Lower leg skin (tissue), 4 donors: ENCODE measurements around the gene BCO2. TPM values are rescaled to one million over a fixed set of nuclear protein-coding genes. Genes with fewer than 3 reads are reported as not detected.
"Not testable (repeated sequence)": the region's sequence is repeated elsewhere in the genome, so short reads cannot be mapped to it uniquely, and the experiment has no call there.

Experiments used
- DNase-seq, 2 donors: peaks; one replicate each; pipeline ENCODE4 v3.0.0-alpha.2; 2019; ENCODE audit warnings: low spot score in 2 of 2
- H3K4me3 ChIP-seq: fragments of 200-600 bp; sonication (generic); 2 replicates; pipeline ENCODE4 v1.5.1; 2017; ENCODE audit warnings: mild to moderate bottlenecking, low read depth; ENCODE audit not compliant: poor library complexity, severe bottlenecking
- CTCF ChIP-seq, 3 donors: fragments of 450-650 bp; IDR thresholded peaks; one replicate each; pipeline ENCODE4 v1.5.1; 2016; ENCODE audit warnings: antibody characterized with exemption in 3 of 3, mild to moderate bottlenecking in 3 of 3, moderate library complexity in 2 of 3
- POLR2A ChIP-seq, 2 donors: fragments of 450-650 bp; IDR thresholded peaks; one replicate each; pipeline ENCODE4 v1.6.1; 2016 to 2017; ENCODE audit warnings: antibody characterized with exemption in 2 of 2, mild to moderate bottlenecking in 1 of 2, moderate library complexity in 1 of 2
- WGBS, 2 donors: methylation state at CpG; one replicate each; pipeline ENCODE4 v1.1.5; 2018; 5-methylcytosine and 5-hydroxymethylcytosine counted together
- intact Hi-C: fragments of 100-400 bp; cut with DNase I; formaldehyde crosslinking; loops from one replicate; pipeline ENCODE4 v1.15.0; 2023; ENCODE audit warnings: low total_unique reads
- total RNA-seq, 4 donors: library from RNA; depleted of rRNA; stranded (reverse); fragments of >200 nt; gene quantifications; one replicate each; pipeline ENCODE4 v1.1.0, GENCODE V29; 2016

The BCO2 gene
- total RNA-seq, 4 donors from 2014 or later = 0.98 to 5.7 (median 3.7) TPM

DNA sequence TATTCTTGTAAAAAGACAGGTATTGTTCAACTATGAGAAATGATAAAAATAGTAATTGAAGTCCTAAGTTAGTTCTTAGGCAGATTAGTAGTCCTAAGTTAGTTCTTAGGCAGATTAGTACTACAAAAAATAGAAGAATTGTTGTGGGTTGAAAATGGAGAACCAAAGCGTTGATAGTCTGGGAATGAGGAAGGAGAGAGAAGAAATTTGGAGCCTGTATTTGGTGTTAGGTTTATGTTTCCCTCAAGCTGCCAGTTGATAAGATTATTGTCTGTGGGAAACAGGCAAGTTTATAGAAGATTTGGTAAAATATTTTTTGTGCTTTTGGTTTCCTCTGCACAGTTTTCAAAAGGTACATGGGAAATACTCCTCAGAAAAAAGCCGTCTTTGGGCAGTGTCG lies 3.6 kb downstream of the BCO2 start:
- WGBS, 2 donors = 82 to 87% methylated on average over 3 of the region's 3 CpGs
- intact Hi-C loops = loop anchor here (10.0 kb wide), 1 partner anchor 64 kb away; no protein-coding TSS in a partner anchor
- no peak for DNase-seq
- TF ChIP-seq POLR2A (IDR thresholded peaks at IDR 0.05) (no peak), CTCF (IDR thresholded peaks at IDR 0.05) (no peak)
- H3K4me3 ChIP-seq = no peak overlapping the region

- intact Hi-C loops = loop anchor here (10.0 kb wide), 1 partner anchor 65 kb away; no protein-coding TSS in a partner anchor
- no peak for DNase-seq
- TF ChIP-seq CTCF (IDR thresholded peaks at IDR 0.05) (no peak), POLR2A (IDR thresholded peaks at IDR 0.05) (no peak)
- no peak overlapping the region for H3K4me3 ChIP-seq
Observed at GRCh38 chr11:112179601-112180000, 4.3 kb downstream of the BCO2 start.

DNA sequence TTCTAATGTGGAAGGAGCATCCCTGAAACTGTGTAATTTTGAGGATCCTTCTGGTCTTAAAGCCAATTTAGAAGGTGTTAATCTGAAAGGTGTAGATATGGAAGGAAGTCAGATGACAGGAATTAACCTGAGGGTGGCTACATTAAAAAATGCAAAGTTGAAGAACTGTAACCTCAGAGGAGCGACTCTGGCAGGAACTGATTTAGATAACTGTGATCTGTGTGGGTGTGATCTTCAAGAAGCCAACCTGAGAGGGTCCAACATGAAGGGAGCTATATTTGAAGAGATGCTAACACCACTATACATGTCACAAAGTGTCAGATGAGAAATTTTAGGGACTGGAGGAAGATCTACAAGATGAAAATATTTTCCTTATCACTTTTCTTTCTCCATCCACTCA lies 7.6 kb downstream of the BCO2 start:
- H3K4me3 ChIP-seq = no peak overlapping the region
- intact Hi-C loops = no loop called here
- no peak for DNase-seq
- WGBS, 2 donors = 76 to 81% methylated on average over 1 of the region's 1 CpG
- TF ChIP-seq POLR2A (IDR thresholded peaks at IDR 0.05) (no peak), CTCF (IDR thresholded peaks at IDR 0.05) (no peak)

GRCh38 chr11:112185883-112186282 lies 10.6 kb downstream of the BCO2 start:
- no peak overlapping the region for H3K4me3 ChIP-seq
- no peak for TF ChIP-seq POLR2A (IDR thresholded peaks at IDR 0.05)
- no peak for TF ChIP-seq CTCF (IDR thresholded peaks at IDR 0.05)
- intact Hi-C loops = no loop called here
- no peak for DNase-seq

DNA sequence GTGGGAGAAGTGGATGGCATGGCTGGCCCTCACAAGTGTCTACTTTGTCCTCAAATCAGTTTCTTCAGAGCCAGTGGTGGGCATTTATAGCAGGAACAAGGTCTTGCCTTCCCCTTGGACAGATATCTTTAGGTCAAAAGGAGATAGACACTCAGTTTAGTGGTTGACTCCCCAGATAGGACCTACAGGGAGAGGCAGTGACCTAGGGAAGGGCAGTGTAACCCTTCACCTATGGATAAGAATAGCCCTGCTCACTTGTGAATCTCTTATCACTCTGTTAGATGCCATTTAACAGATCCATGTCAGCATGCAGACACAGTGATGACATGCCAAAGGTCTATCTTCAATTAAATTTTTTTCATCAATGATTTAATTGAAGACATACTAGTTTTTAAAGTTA lies 11.0 kb downstream of the BCO2 start:
- DNase-seq = no peak
- TF ChIP-seq POLR2A (IDR thresholded peaks at IDR 0.05) = no peak
- no peak for TF ChIP-seq CTCF (IDR thresholded peaks at IDR 0.05)
- H3K4me3 ChIP-seq = no peak overlapping the region
- intact Hi-C loops = no loop called here

GRCh38 chr11:112195113-112195512 lies 19.8 kb downstream of the BCO2 start:
- intact Hi-C loops, DNase-seq, H3K4me3 ChIP-seq: not testable (repeated sequence)
- WGBS, 2 donors = 58 to 65% methylated on average over 11 of the region's 11 CpGs
